Measurements from ENCODE around the gene PRKAR2A.
"Not testable (repeated sequence)": the region's sequence is repeated elsewhere in the genome, so short reads cannot be mapped to it uniquely, and the experiment has no call there.

DNA sequence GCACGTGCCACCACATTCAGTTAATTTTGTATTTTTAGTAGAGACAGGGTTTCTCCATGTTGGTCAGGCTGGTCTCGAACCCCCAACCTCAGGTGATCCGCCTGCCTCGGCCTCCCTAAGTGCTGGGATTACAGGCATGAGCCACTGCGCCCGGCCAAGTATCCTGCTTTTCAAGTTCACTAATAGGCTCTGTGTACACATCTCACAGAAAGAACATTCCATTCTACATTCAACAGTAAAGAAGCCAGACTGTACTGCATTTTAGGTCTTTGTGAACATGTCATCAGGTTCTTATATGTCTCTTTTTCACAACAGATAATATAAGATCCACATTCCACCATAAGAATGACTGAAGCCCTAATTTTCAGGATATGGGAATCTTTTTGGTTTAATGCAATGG lies 88.1 kb downstream of the PRKAR2A start:
- TF ChIP-seq CTCF (IDR thresholded peaks at IDR 0.05; ENCODE audit: low read length); EZH2 (optimal IDR thresholded peaks at IDR 0.05; ENCODE audit: low read depth, low read length); EZH2phosphoT487 (IDR thresholded peaks at IDR 0.05; ENCODE audit: low read length): not testable (repeated sequence)

Data from MM.1S (cell line).